Endothelial cell of umbilical vein (primary cell): ENCODE data around the gene MOGAT1.

Experiments
- EZH2 ChIP-seq: IDR thresholded peaks from 2 replicates; pipeline ENCODE4 v1.6.1; 2012; ENCODE audit warnings: borderline replicate concordance, low read depth, mild to moderate bottlenecking, moderate library complexity, low read length, inconsistent platforms; ENCODE audit not compliant: severe bottlenecking
- POLR2A ChIP-seq: IDR thresholded peaks from 2 replicates; pipeline ENCODE4 v1.6.1; 2012; ENCODE audit warnings: low read depth, mild to moderate bottlenecking, control low read depth, low read length
- POLR2AphosphoS5 ChIP-seq: IDR thresholded peaks from 2 replicates; pipeline ENCODE4 v1.6.1; 2012; ENCODE audit warnings: low read depth, mild to moderate bottlenecking, control low read depth, low read length, moderate library complexity; ENCODE audit not compliant: insufficient read depth
- TF ChIP-seq, protein P1 (sequence below), 2 donors: IDR thresholded peaks; 1 replicate in 1 of 2; 2 replicates in 1 of 2; pipeline ENCODE4 v1.5.1; 2011; ENCODE audit warnings: low read length in 2 of 2, mild to moderate bottlenecking in 2 of 2, moderate library complexity in 2 of 2, control low read depth in 1 of 2, inconsistent platforms in 1 of 2, low read depth in 1 of 2; ENCODE audit not compliant: insufficient read depth in 1 of 2; ENCODE audit errors: extremely low read depth in 1 of 2
- TF ChIP-seq, protein P2 (sequence below): IDR thresholded peaks from 2 replicates; pipeline ENCODE4 v1.6.1; 2011; ENCODE audit not compliant: insufficient read depth, insufficient read length

DNA sequence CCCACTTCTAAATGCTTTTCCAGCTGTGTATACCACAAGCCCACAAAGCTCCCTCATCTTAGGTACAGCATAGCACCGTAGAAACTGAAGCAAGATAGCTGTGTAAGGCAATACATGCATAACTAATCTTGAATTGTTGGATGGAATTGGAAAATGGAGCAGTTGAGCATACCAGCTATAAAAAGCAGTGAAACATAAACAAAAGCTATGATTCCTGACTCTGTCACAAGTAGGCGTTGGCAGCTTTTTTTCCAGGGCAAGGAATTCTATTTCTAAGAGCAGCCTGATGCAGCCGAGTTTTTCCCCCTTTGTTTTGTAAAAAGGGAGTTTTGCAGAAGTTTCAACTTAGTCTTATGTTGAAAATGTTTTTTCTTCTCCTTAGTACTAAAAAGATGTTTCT, 32.4 kb downstream of the MOGAT1 start:
- TF ChIP-seq POLR2A (no peak), EZH2 (no peak), POLR2AphosphoS5 (no peak)
- TF ChIP-seq, protein P1, sequence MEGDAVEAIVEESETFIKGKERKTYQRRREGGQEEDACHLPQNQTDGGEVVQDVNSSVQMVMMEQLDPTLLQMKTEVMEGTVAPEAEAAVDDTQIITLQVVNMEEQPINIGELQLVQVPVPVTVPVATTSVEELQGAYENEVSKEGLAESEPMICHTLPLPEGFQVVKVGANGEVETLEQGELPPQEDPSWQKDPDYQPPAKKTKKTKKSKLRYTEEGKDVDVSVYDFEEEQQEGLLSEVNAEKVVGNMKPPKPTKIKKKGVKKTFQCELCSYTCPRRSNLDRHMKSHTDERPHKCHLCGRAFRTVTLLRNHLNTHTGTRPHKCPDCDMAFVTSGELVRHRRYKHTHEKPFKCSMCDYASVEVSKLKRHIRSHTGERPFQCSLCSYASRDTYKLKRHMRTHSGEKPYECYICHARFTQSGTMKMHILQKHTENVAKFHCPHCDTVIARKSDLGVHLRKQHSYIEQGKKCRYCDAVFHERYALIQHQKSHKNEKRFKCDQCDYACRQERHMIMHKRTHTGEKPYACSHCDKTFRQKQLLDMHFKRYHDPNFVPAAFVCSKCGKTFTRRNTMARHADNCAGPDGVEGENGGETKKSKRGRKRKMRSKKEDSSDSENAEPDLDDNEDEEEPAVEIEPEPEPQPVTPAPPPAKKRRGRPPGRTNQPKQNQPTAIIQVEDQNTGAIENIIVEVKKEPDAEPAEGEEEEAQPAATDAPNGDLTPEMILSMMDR (IDR thresholded peaks at IDR 0.05; ENCODE audit: extremely low read depth in 1 of 2, insufficient read depth in 1 of 2, low read depth in 1 of 2, low read length in 2 of 2) = no peak
- TF ChIP-seq, protein P2, sequence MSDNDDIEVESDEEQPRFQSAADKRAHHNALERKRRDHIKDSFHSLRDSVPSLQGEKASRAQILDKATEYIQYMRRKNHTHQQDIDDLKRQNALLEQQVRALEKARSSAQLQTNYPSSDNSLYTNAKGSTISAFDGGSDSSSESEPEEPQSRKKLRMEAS = no peak
